HEK293T (cell line): ENCODE measurements around the gene WDR46.

Experiments
- CTCF ChIA-PET: fragments of 350-600 bp; formaldehyde crosslinking; extraction: SDS; loops from one replicate; lab custom pipeline; 2021; ENCODE audit warnings: antibody characterized with exemption, inconsistent platforms; lab: Yijun Ruan, JAX
- POLR2A ChIA-PET: fragments of 350-600 bp; formaldehyde crosslinking; extraction: SDS; loops from one replicate; lab custom pipeline; 2020; ENCODE audit warnings: antibody characterized with exemption, inconsistent platforms; lab: Yijun Ruan, JAX
- DNase-seq: peaks from one replicate; pipeline ENCODE4 v3.0.0; 2012; ENCODE audit warnings: mixed read lengths; ENCODE audit errors: extremely low spot score
- ARNT ChIP-seq: fragments of 450-650 bp; IDR thresholded peaks from 2 replicates; pipeline ENCODE4 v1.6.1; 2017; ENCODE audit warnings: mild to moderate bottlenecking
- BHLHE40 ChIP-seq: fragments of 450-650 bp; IDR thresholded peaks from 2 replicates; pipeline ENCODE4 v1.6.1; 2016; ENCODE audit warnings: mild to moderate bottlenecking, moderate library complexity, borderline replicate concordance
- CTBP1 ChIP-seq: fragments of 450-650 bp; IDR thresholded peaks from 2 replicates; pipeline ENCODE4 v1.6.1; 2016; ENCODE audit warnings: borderline replicate concordance
- ELF4 ChIP-seq: fragments of 450-650 bp; IDR thresholded peaks from 2 replicates; pipeline ENCODE4 v1.6.1; 2017; ENCODE audit warnings: antibody characterized with exemption
- FOXA1 ChIP-seq: fragments of 450-650 bp; IDR thresholded peaks from 2 replicates; pipeline ENCODE4 v1.6.1; 2016; ENCODE audit warnings: mild to moderate bottlenecking
- FOXK2 ChIP-seq: fragments of 450-650 bp; IDR thresholded peaks from 2 replicates; pipeline ENCODE4 v1.6.1; 2016; ENCODE audit warnings: mild to moderate bottlenecking
- FOXM1 ChIP-seq: fragments of 450-650 bp; IDR thresholded peaks from 2 replicates; pipeline ENCODE4 v1.6.1; 2017; ENCODE audit warnings: mild to moderate bottlenecking, borderline replicate concordance
- HDGF ChIP-seq: fragments of 450-650 bp; IDR thresholded peaks from 2 replicates; pipeline ENCODE4 v1.6.1; 2017; ENCODE audit warnings: antibody characterized with exemption, borderline replicate concordance
- L3MBTL2 ChIP-seq: fragments of 450-650 bp; conservative IDR thresholded peaks from 2 replicates; pipeline ENCODE4 v1.6.1; 2016; ENCODE audit warnings: mild to moderate bottlenecking
- LEF1 ChIP-seq: fragments of 450-650 bp; IDR thresholded peaks from 2 replicates; pipeline ENCODE4 v1.6.1; 2017; ENCODE audit warnings: mild to moderate bottlenecking, borderline replicate concordance
- NFRKB ChIP-seq: fragments of 450-650 bp; IDR thresholded peaks from 2 replicates; pipeline ENCODE4 v1.6.1; 2016; ENCODE audit warnings: mild to moderate bottlenecking, moderate library complexity
- SP1 ChIP-seq: fragments of 450-650 bp; IDR thresholded peaks from 2 replicates; pipeline ENCODE4 v1.6.1; 2017
- SUZ12 ChIP-seq: fragments of 450-650 bp; IDR thresholded peaks from 2 replicates; pipeline ENCODE4 v1.6.1; 2016; ENCODE audit warnings: mild to moderate bottlenecking
- TARDBP ChIP-seq: fragments of 450-650 bp; IDR thresholded peaks from 2 replicates; pipeline ENCODE4 v1.6.1; 2016
- ZNF384 ChIP-seq: fragments of 450-650 bp; IDR thresholded peaks from 2 replicates; pipeline ENCODE4 v1.6.1; 2016
- TF ChIP-seq, protein P1 (sequence below): fragments of 450-650 bp; IDR thresholded peaks from 2 replicates; pipeline ENCODE4 v1.6.1; 2016

WDR46 gene

DNA sequence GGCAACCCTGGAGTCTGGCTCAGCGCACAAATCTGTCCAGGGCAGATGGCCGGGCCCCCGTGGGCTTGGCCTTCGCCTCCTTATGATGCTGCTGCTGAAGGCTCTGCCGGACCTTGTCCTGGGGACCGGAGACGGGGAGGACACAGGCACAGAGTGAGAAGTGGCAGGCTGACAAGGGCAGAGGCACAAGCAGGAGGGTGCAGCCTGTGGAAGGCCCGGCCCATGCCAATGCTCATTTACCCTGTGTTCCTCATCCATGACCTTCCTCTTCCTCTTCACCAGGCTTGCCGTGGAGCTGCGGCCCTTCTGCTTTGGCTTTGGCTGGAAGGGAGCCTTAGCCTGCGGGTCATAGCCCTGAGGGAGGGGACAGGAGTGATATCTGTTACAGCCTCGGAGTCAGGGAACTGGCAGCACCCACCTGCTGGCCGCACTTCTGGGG, 9.8 kb downstream of the WDR46 start:
- CTCF ChIA-PET = interaction anchor here (0.8 to 1.6 kb wide), 5 partner anchors 10 to 83 kb away, joined by 3 to 6 read pairs (median 3); partner anchors contain the start of genes PFDN6 and WDR46

DNA sequence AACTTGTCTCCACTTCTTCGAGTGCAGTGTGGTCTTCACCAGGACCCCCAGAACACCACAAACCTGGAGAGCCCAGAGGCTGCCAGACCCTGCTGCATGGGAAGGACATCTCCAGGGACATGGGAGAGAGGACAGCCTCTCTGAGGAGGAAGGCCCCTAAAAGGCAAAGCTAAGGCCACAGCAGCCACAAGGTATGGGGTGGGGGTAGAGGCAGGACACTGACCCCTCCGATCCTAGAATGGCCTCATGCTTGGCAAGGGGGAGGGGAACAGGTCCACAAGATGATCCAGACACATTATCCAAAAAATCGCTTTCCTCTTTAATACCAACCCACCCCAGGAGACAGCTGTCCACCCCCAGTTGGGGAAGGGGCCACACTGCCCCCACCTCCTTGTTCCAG, 10.2 kb downstream of the WDR46 start:
- TF ChIP-seq ZNF384 = no peak
- no peak for TF ChIP-seq FOXM1
- no peak for TF ChIP-seq LEF1
- TF ChIP-seq ELF4 = no peak
- TF ChIP-seq FOXK2 = no peak
- no peak for TF ChIP-seq HDGF
- TF ChIP-seq, protein P1, sequence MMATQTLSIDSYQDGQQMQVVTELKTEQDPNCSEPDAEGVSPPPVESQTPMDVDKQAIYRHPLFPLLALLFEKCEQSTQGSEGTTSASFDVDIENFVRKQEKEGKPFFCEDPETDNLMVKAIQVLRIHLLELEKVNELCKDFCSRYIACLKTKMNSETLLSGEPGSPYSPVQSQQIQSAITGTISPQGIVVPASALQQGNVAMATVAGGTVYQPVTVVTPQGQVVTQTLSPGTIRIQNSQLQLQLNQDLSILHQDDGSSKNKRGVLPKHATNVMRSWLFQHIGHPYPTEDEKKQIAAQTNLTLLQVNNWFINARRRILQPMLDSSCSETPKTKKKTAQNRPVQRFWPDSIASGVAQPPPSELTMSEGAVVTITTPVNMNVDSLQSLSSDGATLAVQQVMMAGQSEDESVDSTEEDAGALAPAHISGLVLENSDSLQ = no peak
- no peak for TF ChIP-seq CTBP1
- TF ChIP-seq ARNT = no peak
- no peak for TF ChIP-seq TARDBP
- TF ChIP-seq NFRKB = no peak
- TF ChIP-seq FOXA1 = no peak
- TF ChIP-seq SP1 = no peak
- TF ChIP-seq L3MBTL2 = no peak
- TF ChIP-seq BHLHE40 = no peak
- no peak for TF ChIP-seq SUZ12
- CTCF ChIA-PET = interaction anchor here (1.0 to 1.4 kb wide), 3 partner anchors 21 to 83 kb away, joined by 3 to 6 read pairs (median 4); no protein-coding TSS in a partner anchor
- no peak for DNase-seq
- POLR2A ChIA-PET = interaction anchor here (0.9 to 4.2 kb wide), 7 partner anchors 8 to 71 kb away, joined by 3 to 37 read pairs (median 12); partner anchors contain the start of genes PFDN6, RGL2, RING1 and TAPBP

More for the DNA sequence above, 9.8 kb downstream of the WDR46 start:
- TF ChIP-seq, protein P1 = no peak
- TF ChIP-seq NFRKB = no peak
- no peak for TF ChIP-seq FOXK2
- no peak for TF ChIP-seq LEF1
- TF ChIP-seq TARDBP = no peak
- POLR2A ChIA-PET = interaction anchor here (0.9 to 4.2 kb wide), 8 partner anchors 8 to 71 kb away, joined by 3 to 37 read pairs (median 12); partner anchors contain the start of genes PFDN6, RGL2, RING1 and TAPBP
- no peak for DNase-seq

DNA sequence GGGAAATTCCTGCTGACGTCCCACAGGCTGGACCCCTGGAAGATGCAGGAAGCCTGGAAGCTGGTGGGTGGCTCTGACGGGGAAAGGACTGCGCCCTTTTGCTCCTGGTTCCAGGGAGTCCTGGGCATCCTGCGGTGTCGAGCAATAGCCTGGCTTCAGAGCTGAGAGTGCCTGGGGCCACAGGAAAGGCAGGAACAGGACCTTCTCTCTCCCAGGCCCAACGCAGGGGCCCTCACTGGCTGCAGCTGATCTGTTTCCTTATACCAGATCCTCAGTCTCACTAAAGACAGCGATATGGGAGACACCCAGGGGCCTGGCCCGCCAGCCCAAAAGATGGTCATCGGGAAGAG, 10.7 kb downstream of the WDR46 start:
- TF ChIP-seq ARNT = no peak
- no peak for TF ChIP-seq SP1
- TF ChIP-seq CTBP1 = no peak
- TF ChIP-seq TARDBP = no peak
- TF ChIP-seq FOXM1 = no peak
- no peak for TF ChIP-seq LEF1
- TF ChIP-seq ELF4 = no peak
- TF ChIP-seq ZNF384 = no peak
- TF ChIP-seq HDGF = no peak
- TF ChIP-seq FOXK2 = no peak
- TF ChIP-seq BHLHE40 = no peak
- no peak for TF ChIP-seq FOXA1
- TF ChIP-seq, protein P1 = no peak
- no peak for TF ChIP-seq L3MBTL2
- TF ChIP-seq SUZ12 = no peak
- no peak for TF ChIP-seq NFRKB
- no peak for DNase-seq
- ChIA-PET CTCF (interaction anchor here (1.4 to 1.9 kb wide), 2 partner anchors 21 to 40 kb away, joined by 4 to 16 read pairs; no protein-coding TSS in a partner anchor), POLR2A (interaction anchor here (0.9 to 4.2 kb wide), 10 partner anchors 8 to 75 kb away, joined by 3 to 37 read pairs (median 8); partner anchors contain the start of genes PFDN6, RGL2, RING1 and TAPBP)

DNA sequence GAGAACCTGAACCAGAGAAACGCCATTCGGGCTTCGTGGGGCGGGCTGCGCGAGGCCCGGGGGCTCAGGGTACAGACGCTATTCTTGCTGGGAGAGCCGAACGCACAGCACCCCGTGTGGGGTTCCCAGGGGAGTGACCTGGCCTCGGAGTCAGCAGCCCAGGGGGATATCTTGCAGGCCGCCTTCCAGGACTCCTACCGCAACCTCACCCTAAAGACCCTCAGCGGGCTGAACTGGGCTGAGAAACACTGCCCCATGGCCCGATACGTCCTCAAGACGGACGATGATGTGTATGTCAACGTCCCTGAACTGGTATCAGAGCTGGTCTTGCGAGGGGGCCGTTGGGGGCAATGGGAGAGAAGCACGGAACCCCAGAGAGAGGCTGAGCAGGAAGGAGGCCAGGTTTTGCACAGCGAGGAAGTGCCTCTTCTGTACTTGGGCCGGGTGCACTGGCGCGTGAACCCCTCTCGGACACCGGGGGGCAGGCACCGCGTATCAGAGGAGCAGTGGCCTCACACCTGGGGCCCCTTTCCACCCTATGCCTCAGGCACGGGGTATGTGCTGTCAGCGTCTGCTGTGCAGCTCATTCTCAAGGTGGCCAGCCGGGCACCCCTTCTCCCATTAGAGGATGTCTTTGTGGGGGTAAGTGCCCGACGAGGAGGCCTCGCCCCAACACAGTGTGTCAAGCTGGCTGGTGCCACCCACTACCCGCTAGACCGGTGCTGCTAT, 11.2 kb downstream of the WDR46 start:
- ChIA-PET CTCF (interaction anchor here (0.8 to 1.9 kb wide), 10 partner anchors 11 to 153 kb away, joined by 3 to 16 read pairs (median 4); partner anchors contain the start of genes PFDN6 and WDR46), POLR2A (interaction anchor here (0.9 to 4.2 kb wide), 20 partner anchors 8 to 306 kb away, joined by 3 to 37 read pairs (median 5); partner anchors contain the start of genes PFDN6, RGL2, RING1 and TAPBP)
- no peak for DNase-seq
- TF ChIP-seq L3MBTL2 (no peak), FOXK2 (no peak), TARDBP (no peak), LEF1 (no peak), NFRKB (no peak), ELF4 (no peak)

GRCh38 chr6:33276864-33277662, 12.0 kb downstream of the WDR46 start, which contains the start of gene B3GALT4:
Gene B3GALT4, plus strand, starts transcription at chr6:33277123. Its CDS starts 297 bp downstream, at chr6:33277420.
- CTCF ChIA-PET = interaction anchor here (0.8 to 1.9 kb wide), 10 partner anchors 12 to 322 kb away, joined by 3 to 16 read pairs (median 3); partner anchors contain the start of genes PFDN6 and WDR46
- POLR2A ChIA-PET = interaction anchor here (0.9 to 4.2 kb wide), 19 partner anchors 10 to 306 kb away, joined by 3 to 37 read pairs (median 5); partner anchors contain the start of genes PFDN6, RGL2, RING1 and TAPBP
- DNase-seq = peak; percentile 64
- TF ChIP-seq LEF1 (peak; percentile 83; the same call in 1 of the 2 replicates), HDGF (0 out of 2 replicates have a peak, but pooled peaks have one; percentile 46), ELF4 (peak; percentile 28; the same call in 1 of the 2 replicates), NFRKB (no peak)
